Lower lobe of right lung (tissue), 2 donors: ENCODE results near the gene FIGLA. TPM values are rescaled to one million over a fixed set of nuclear protein-coding genes. Genes with fewer than 3 reads are reported as not detected.

Experiments used
- ATAC-seq, 2 donors: fragments of 200-7000 bp; cut with Tn5 transposase; one replicate each; pipeline ENCODE4 v1.9.1; 2020 to 2022; ENCODE audit warnings: mild to moderate bottlenecking in 2 of 2, moderate library complexity in 2 of 2
- DNase-seq: peaks from one replicate; pipeline ENCODE4 v3.0.0-alpha.2; 2020
- H3K27ac ChIP-seq: fragments of 200-600 bp; one replicate; pipeline ENCODE4 v1.8.0; 2022
- H3K27me3 ChIP-seq: fragments of 200-600 bp; one replicate; pipeline ENCODE4 v1.8.0; 2022; ENCODE audit warnings: low read depth
- H3K36me3 ChIP-seq: fragments of 200-600 bp; one replicate; pipeline ENCODE4 v1.8.0; 2022; ENCODE audit warnings: mild to moderate bottlenecking
- H3K4me1 ChIP-seq: fragments of 200-600 bp; one replicate; pipeline ENCODE4 v1.8.0; 2022
- H3K4me3 ChIP-seq: fragments of 200-600 bp; one replicate; pipeline ENCODE4 v1.8.0; 2022; ENCODE audit warnings: mild to moderate bottlenecking
- H3K9me3 ChIP-seq: fragments of 200-600 bp; one replicate; pipeline ENCODE4 v1.8.0; 2022
- CTCF ChIP-seq: fragments of 200-600 bp; IDR thresholded peaks from one replicate; pipeline ENCODE4 v1.8.0; 2022; ENCODE audit warnings: antibody characterized with exemption, mild to moderate bottlenecking
- intact Hi-C: fragments of 100-400 bp; cut with DNase I; formaldehyde crosslinking; loops from one replicate; pipeline ENCODE4 v1.11.0; 2022
- total RNA-seq: library from RNA; stranded (reverse); fragmentation: NEBNext Ultra II Directional; extraction: Animal tissue kit (Norgen Biotek cat#: 25700); gene quantifications from one replicate; pipeline ENCODE4 v1.2.1, GENCODE V29; 2021
- donor health status: DM: no; HTN: yes; CAD: no; lungs with severe emphysema.

The FIGLA gene
- total RNA-seq, 1 donor from 2014 or later: not detected

- peaks cover 3% of the 10 kb centered on the region for H3K4me1 ChIP-seq
- peaks cover 28% of the 10 kb centered on the region for H3K27me3 ChIP-seq
- intact Hi-C loops: no loop called here
- H3K4me3 ChIP-seq: no peak overlapping the region
- TF ChIP-seq CTCF: no peak
- ATAC-seq (no peak), DNase-seq (no peak)
- no peaks in the 10 kb centered on the region for H3K9me3 ChIP-seq
- no peaks in the 10 kb centered on the region for H3K36me3 ChIP-seq
- no peak overlapping the region for H3K27ac ChIP-seq
Measured at GRCh38 chr2:70772486-70773155, 17.8 kb downstream of the FIGLA start.

GRCh38 chr2:70771446-70771845 is 19.0 kb downstream of the FIGLA start:
- H3K27me3 ChIP-seq: peaks cover 40% of the 10 kb centered on the region
- H3K4me1 ChIP-seq: peaks cover 13% of the 10 kb centered on the region
- H3K4me3 ChIP-seq: no peak overlapping the region
- TF ChIP-seq CTCF: no peak
- H3K9me3 ChIP-seq: no peaks in the 10 kb centered on the region
- H3K36me3 ChIP-seq: no peaks in the 10 kb centered on the region
- no peak for DNase-seq
- intact Hi-C loops: no loop called here
- no peak overlapping the region for H3K27ac ChIP-seq
- ATAC-seq: no peak

- Histone ChIP-seq H3K36me3 (no peaks in the 10 kb centered on the region), H3K4me1 (peaks cover 13% of the 10 kb centered on the region), H3K4me3 (no peak overlapping the region), H3K27me3 (peaks cover 53% of the 10 kb centered on the region), H3K27ac (no peak overlapping the region), H3K9me3 (no peaks in the 10 kb centered on the region)
- intact Hi-C loops: no loop called here
- no peak for DNase-seq
- TF ChIP-seq CTCF: no peak
- no peak for ATAC-seq
Measured at GRCh38 chr2:70769450-70769849, 21.0 kb downstream of the FIGLA start.

GRCh38 chr2:70768590-70769085 is 21.8 kb downstream of the FIGLA start:
- no peaks in the 10 kb centered on the region for H3K36me3 ChIP-seq
- no peaks in the 10 kb centered on the region for H3K9me3 ChIP-seq
- intact Hi-C loops: no loop called here
- no peak overlapping the region for H3K4me3 ChIP-seq
- DNase-seq: no peak
- ATAC-seq: no peak
- H3K27me3 ChIP-seq: peaks cover 54% of the 10 kb centered on the region
- peaks cover 13% of the 10 kb centered on the region for H3K4me1 ChIP-seq
- H3K27ac ChIP-seq: no peak overlapping the region
- TF ChIP-seq CTCF: no peak

GRCh38 chr2:70767699-70768589 is 22.5 kb downstream of the FIGLA start, which contains the start of gene ADD2:
Gene ADD2, minus strand, starts transcription at chr2:70768200. Its CDS starts 61,792 bp downstream, at chr2:70706408.
- peaks cover 49% of the 10 kb centered on the region for H3K27me3 ChIP-seq
- H3K27ac ChIP-seq: no peak within 1 kb of the TSS
- peak; percentile 43 for DNase-seq
- peaks cover 13% of the 10 kb centered on the region for H3K4me1 ChIP-seq
- H3K9me3 ChIP-seq: no peaks in the 10 kb centered on the region
- peak; percentile 66 to 72 for ATAC-seq
- H3K4me3 ChIP-seq: peak within 1 kb of the TSS; percentile 51
- TF ChIP-seq CTCF: peak; percentile 18
- intact Hi-C loops: no loop called here
- H3K36me3 ChIP-seq: no peaks in the 10 kb centered on the region
